ENCODE results near the gene LZTS3.
A peak's percentile ranks its signal among the peaks of the same experiment; 100 is the strongest.
"Not testable (repeated sequence)": the region's sequence is repeated elsewhere in the genome, so short reads cannot be mapped to it uniquely, and the experiment has no call there.

The LZTS3 gene

DNA sequence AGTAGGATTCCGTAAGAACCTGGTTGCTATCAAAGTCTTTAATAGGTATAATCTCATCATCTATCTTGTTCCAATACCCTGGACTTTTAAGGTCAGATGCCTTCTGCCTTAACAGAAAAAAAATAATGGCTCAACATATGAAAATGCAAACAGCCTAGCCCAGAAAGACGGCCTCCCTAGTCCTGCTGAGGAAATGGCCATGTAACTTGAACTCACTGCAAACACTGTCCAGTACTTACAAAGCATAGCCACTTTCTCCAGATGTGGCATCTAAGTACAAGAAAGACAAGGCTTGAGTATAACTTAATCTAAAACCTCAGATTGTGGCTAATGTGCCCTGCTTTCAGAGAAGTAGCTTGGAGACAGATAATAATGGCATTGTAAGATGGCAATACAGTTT lies 40.2 kb downstream of the LZTS3 start:
- no peak for DNase-seq

DNA sequence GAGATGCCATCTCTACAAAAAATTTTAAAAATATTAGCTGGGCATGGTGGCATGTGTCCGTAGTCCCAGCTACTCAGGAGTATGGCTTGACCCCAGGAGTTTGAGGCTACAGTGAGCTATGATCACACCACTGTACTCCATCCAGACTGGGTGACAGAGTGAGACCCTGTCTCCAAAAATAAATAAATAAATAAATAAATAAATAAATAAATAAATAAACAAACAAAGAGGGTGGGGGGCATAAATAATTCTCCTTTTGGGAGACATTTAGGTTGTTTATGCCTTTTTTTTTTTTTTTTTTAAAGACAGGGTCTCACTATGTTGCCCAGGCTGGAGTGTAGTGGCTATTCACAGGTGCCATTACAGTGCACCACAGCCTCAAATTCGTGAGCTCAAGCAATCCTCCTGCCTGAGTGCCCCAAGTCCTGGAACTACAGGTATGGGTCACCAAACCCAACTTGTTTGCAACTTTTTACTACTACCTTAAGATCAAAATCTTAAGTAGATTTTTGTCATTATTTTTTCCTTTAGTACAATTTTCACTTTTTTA lies 43.2 kb downstream of the LZTS3 start:
- no peak for DNase-seq

DNA sequence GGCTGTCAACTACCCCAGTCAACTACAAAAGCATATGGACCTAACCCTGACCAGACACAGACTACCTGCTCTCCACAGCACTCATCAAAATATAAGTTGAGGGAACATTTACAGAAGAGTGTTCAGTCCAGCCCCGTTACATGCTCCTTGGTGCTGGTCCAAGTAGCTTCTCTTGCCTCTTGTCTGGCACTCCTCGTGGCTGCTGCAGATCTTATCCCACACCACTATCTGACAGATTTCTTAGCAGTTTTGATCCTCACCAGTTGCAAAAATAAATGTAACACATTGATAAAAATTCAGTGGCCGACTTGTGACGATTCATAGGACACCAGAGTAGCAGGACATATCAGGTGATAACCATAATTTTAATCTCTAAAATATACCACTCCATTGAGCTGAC lies 44.3 kb downstream of the LZTS3 start:
- no peak for DNase-seq

DNA sequence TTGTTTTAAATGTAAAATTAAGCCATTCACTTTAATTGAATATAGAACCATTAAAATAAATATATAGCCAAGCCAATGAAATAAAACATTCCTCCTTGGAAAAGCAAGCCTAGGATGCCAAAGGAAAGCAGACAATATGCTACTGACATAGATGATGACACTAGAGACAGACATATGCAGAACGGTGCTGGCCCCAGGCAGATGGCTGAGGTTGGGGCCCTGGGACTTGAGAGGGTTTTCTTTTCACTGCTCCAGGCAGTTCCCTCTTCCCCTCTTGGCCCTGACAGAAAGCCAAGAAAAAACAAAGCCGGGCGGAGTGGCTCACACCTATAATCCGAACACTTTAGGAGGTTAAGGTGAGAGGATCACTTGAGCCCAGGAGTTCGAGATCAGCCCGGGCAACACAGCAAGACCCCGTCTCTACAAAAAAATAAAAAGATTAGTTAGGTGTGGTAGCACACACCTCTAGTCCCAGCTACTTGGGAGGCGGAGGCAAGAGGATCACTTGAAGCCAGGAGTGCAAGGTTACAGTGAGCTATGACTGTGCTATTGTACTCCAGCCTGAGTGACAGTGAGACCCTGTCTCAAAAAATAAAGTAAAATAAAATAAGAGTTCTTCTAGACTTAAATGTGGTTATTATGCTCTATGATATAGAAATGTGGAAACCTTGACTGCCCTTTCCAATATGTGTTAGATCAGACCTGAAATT lies 44.9 kb downstream of the LZTS3 start:
- no peak for DNase-seq

DNA sequence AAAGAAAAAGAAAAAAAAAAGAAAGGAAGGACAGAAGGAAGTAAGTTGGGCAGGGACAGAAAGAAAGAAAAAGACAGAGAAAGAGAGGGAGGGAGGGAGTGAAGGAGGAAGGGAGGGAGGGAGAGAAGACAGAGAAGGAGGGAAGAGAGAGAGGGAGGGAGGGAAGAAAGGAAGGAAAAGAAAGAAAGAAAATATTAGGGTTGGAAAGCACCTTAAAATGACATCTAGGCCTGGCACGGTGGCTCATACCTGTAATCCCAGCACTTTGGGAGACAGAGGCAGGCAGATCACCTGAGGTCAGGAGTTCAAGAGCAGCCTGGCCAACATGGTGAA lies 46.9 kb downstream of the LZTS3 start:
- DNase-seq: no peak

DNA sequence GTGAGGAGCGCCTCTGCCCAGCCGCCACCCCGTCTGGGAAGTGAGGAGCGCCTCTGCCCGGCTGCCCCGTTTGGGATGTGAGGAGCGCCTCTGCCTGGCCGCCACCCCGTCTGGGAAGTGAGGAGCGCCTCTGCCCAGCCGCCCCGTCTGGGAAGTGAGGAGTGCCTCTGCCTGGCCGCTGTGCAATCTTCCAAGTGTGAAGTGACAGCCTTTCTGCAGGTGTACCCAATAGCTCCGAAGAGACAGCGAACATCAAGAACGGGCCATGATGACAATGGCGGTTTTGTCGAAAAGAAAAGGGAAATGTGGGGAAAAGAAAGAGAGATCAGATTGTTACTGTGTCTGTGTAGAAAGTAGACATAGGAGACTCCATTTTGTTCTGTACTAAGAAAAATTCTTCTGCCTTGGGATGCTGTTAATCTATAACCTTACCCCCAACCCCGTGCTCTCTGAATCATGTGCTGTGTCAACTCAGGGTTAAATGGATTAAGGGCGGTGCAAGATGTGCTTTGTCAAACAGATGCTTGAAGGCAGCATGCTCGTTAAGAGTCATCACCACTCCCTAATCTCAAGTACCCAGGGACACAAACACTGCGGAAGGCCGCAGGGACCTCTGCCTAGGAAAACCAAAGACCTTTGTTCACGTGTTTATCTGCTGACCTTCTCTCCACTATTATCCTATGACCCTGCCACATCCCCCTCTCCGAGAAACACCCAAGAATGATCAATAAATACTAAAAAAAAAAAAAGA lies 47.4 kb downstream of the LZTS3 start:
- DNase-seq: not testable (repeated sequence)

DNA sequence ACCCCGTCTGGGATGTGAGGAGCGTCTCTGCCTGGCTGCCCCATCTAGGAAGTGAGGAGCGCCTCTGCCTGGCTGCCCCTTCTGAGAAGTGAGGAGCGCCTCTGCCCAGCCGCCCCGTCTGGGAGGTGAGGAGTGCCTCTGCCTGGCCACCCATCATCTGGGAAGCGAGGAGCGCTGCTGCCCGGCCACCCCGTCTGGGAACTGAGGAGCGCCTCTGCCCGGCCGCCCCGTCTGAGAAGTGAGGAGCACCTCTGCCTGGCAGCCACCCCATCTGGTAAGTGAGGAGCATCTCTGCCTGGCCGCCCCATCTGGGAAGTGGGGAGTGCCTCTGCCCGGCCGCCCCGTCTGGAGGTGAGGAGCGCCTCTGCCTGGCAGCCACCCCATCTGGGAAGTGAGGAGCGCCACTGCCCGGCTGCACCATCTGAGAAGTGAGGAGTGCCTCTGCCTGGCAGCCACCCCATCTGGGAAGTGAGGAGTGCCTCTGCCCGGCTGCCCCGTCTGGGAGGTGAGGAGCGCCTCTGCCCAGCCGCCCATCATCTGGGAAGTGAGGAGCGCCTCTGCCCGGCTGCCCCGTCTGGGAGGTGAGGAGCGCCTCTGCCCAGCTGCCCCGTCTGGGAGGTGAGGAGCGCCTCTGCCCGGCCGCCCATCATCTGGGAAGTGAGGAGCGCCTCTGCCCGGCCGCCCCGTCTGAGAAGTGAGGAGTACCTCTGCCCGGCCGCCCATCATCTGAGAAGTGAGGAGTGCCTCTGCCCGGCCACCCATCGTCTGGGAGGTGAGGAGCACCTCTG lies 48.4 kb downstream of the LZTS3 start:
- DNase-seq: not testable (repeated sequence)

DNA sequence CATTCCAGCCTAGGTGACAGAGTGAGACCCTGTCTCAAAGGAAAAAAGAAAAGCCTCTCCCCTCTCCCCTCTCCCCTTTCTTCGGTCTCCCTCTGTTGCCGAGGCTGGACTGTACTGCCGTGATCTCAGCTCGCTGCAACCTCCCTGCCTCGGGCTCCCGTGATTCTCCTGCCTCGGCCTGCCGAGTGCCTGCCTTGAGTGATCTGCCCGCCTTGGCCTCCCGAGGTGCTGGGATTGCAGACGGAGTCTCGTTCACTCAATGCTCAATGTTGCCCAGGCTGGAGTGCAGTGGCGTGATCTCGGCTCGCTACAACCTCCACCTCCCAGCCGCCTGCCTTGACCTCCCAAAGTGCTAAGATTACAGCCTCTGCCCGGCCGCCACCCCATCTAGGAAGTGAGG lies 49.2 kb downstream of the LZTS3 start:
- DNase-seq: not testable (repeated sequence)

DNA sequence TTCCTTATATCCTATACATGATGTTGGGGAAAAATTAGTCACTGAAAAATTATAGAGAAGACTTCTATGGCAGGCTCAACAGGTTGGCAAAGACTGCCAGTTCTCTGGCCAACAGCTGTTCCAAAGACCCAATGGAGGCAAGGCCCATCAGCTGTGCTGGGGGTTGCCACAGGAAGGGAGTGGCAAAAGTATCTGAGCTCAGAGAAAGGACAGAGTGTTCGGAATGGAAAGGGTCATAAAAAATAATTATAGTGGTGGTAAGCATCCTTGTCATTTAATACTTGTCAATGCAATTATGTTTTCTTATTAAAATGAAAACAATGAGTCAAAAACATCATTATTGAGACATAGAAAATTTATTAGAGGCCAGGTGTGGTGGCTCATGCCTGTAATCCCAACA lies 49.8 kb downstream of the LZTS3 start:
- no peak for DNase-seq

DNA sequence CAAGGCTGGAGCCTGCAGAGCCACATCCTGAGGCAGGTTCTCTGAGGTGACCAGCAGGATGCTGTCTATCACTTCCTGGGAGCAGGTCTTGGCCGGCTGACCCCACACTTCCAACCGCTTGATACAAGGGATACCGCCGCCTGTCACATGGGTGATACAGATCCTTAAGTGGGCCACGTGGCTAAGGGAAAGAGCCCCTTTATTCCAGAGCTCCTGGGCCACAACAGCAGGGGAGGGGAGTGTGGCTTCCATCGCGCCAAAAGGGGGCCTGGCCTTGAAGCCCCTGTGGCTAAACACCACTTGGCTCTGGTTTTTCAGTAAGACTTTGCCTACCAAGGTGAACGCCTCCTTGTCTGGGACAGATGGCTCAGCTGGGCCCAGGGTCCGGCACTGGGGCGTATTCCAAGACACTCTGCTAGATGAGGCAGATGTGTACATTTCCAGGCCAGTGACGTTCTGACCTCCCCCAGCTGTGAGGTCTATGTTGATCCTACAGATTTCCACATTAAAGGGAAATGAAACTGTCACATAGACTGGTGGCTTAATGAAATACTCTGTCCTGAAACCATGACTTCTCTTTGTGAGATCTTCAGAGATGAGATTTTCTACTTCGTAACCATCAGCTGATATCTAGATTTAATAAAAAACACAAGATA lies 51.3 kb downstream of the LZTS3 start:
- no peak for DNase-seq

DNA sequence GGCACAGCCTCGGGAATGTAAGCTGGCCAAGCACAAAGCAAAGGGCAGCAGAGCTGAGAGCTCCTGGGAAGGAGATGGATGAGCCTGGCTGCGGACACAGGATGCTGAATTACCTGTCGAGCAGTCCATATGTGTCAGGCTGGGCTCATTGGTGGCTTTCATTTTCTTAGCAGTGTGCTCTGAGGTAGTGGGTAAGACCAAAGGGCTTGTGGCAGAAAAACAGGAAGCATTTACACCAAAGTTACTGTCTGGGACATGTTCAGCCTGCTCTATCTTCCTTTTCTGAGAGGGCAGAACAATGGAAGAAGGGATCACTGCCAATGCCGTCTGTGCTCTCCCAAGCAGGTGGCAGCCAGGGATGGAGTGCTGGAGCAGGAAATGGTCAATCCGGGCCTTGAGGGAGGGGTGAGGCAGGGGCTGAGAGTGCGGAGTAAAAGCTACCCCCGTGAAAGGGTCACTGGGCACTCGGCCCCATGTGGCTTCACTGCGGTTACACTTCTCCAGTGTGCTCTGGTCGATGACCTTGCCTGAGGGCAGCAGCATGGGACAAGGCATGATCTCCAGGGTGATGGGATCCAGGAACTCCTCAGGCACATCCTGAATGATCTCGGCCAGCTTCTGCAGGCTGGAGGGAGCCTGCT lies 52.0 kb downstream of the LZTS3 start:
- DNase-seq: peak; percentile 56

DNA sequence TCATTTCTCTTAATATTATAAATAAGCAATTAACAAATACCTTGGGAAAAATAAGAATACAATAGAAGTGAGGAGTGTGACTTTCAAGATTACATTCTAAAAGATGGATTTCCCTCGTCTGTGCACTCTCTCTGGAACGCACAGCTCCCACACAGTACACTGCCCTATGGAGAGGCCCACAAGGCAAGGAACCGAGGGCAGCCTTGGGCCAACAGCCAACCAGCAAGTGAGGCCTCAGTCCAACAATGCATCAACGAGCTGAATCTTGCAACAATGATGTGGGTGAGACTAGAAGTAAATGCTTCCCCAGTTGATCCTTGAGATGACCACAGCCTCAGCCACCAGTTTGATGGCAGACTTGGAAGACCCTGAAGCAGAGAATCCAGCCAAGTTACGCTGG lies 54.3 kb downstream of the LZTS3 start:
- no peak for DNase-seq

DNA sequence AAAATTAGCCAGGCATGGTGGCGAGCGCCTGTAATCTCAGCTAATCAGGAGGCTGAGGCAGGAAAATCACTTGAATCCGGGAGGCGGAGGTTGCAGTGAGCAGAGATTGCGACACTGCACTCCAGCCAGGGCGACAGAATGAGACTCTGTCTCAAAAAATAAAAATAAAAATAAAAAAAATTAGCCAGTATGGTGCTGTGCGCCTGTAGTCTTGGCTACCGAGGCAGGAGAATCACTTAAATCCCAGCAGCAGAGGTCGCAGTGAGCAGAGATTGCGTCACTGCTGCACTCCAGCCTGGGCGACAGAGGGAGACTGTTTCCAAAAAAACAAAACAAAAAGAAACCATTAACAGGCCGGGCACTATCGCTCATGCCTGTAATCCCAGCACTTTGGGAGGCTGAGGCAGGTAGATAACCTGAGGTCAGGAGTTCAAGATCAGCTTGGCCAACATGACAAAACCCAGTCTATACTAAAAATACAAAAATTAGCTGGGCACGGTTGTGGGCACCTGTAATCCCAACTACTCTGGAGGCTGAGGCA lies 55.4 kb downstream of the LZTS3 start:
- DNase-seq: peak; percentile 60

DNA sequence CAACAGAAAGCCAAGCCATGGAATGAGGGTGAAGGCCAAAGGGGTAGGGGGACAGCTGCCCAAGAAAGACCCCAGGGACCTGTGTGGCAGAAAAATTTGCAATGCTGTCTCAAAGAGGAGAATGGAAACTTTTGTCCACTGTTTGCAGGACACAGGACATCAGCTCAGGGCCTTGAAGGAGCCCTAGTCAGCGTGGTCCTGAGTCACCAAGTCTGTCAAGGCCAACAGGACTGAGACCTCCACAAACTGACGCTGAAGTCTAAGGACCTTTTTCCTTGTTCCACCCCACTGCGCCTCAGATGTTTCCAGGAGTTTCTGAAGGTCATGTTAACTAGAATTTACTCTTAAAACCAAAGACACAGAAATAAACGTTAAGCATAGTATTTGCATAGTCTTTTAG lies 57.0 kb downstream of the LZTS3 start:
- DNase-seq: no peak

DNA sequence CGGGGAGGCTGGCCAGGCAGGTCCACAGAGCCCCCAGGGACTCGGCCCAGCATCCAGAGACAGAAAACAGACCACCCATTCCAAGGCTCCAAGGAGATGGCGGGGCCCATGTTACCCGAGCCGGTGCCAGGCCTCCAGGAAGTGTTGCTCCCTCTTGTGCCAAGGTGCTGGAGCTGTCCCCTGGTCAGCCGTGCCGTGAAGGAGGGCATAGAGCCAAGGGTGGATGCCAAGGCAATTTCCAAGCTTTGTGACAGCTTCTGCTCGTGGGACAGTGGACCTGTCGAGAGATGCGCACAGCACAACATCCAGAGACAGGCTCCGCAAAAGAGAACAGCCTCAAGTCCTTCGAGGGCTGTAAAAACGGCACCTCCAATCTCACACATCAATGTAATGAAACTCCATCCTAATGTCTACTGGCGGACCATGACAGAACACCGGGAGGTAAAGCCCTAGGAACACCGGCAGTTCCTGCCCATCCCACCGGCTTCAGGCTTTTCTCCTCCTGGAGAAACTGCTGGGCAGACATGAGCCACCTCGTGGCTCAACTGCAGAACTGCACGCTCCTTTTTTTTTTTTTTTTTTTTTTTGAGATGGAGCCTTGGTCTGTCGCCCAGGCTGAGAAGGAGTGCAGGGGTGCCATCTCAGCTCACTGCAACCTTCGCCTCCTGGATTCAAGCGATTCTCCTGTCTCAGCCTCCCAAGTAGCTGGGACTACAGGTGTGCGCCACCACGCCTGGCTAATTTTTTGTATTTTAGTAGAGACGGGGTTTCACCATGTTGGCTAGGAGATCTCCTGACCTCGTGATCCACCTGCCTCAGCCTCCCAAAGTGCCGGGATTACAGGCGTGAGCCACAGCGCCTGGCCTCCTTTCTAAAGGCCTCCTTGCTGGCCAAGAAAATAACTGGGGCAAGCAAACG lies 57.9 kb downstream of the LZTS3 start:
- peak; percentile 35 for DNase-seq
